Hypothalamus (tissue), 51 donors: ENCODE results near the gene ROR2.
"Not testable (repeated sequence)": the region's sequence is repeated elsewhere in the genome, so short reads cannot be mapped to it uniquely, and the experiment has no call there.

Experiments used
- DNase-seq, 51 donors: peaks; one replicate each; lab custom pipeline; 2025; lab: John Stamatoyannopoulos, UW

The ROR2 gene

DNA sequence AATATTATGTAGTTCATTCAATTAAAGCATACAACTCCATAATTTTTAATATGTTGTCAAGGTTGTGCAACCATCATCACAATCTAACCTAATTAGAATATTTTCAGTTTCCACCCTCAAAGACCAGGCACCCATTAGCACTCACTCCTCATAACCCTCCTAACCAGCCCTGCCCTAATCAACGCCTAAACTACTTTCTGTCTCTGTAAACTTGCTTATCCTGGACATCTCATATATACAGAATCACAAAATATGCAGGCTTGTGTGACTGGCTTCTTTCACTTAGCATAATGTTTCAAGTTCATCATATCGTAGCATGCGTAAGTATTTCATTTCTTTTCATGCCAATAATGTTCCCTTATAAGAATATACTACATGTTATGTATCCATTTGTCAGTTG is 391.6 kb downstream of the ROR2 start:
- DNase-seq, result no peak

GRCh38 chr9:91557327-91557726 is 392.7 kb downstream of the ROR2 start:
- no peak for DNase-seq

GRCh38 chr9:91555132-91555531 is 394.9 kb downstream of the ROR2 start:
- DNase-seq, result no peak

GRCh38 chr9:91549177-91549576 is 400.9 kb downstream of the ROR2 start:
- DNase-seq, result no peak

GRCh38 chr9:91547081-91547480 is 402.9 kb downstream of the ROR2 start:
- no peak for DNase-seq

GRCh38 chr9:91546574-91546973 is 403.5 kb downstream of the ROR2 start:
- DNase-seq, result no peak

- DNase-seq, result no peak
Observed at GRCh38 chr9:91541734-91542133, 408.3 kb downstream of the ROR2 start.

DNA sequence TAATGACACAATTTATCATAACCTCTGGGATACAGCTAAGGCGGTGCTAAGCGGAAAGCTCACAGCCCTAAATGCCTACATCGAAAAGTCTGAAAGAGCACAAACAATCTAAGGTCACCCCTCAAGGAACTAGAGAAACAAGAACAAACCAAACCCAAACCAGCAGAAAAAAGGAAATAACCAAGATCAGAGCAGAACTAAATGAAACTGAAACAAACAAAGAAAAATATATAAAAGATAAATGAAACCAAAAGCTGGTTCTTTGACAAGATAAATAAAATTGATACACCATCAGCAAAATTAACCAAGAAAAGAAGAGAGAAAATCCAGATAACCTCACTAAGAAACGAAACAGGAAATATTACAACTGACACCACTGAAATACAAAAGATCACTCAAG is 409.5 kb downstream of the ROR2 start:
- DNase-seq, result not testable (repeated sequence)

DNA sequence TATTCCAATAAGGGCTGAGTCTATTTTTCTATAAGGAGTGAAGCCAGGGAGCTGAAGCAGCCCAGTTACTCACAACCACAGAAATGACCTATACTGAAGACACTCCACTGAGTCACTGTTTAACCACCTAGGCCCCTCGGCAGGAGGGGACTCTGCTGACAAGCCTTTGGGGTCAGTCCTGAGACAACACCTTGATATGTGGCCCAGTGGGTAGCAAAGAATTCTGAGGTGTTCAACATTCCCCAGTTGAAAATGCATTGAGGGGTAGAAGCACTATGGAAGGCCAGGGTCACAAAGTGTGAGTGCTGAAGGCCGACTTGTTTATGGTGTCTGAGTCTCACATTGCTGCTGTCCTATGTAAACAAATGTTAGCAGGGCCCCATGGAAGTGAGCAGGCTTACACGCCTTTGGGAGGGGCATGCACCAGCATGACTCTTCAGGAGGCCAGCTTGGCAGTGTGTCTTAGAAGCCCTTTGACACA is 413.8 kb downstream of the ROR2 start:
- DNase-seq, result no peak

- DNase-seq, result no peak
Observed at GRCh38 chr9:91534374-91534773, 415.7 kb downstream of the ROR2 start.

DNA sequence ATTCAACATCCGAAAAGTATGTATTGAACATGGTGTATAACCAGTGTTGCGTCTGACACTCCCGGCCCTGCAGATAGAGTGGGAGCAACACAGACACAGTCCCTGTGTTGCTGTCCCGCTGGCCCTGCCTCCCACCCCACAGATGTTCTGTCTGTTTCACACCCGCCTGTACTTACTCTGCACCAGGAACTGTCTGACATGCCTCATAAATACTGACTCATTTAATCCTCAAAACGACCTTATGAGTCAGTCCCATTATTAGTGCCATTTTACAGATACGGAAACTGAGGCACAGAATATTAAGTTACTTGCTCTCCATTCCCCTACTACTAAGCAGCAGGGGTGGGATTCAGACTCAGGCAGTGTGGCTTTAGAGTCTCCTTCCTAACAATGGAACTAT is 416.6 kb downstream of the ROR2 start:
- DNase-seq, result no peak

DNA sequence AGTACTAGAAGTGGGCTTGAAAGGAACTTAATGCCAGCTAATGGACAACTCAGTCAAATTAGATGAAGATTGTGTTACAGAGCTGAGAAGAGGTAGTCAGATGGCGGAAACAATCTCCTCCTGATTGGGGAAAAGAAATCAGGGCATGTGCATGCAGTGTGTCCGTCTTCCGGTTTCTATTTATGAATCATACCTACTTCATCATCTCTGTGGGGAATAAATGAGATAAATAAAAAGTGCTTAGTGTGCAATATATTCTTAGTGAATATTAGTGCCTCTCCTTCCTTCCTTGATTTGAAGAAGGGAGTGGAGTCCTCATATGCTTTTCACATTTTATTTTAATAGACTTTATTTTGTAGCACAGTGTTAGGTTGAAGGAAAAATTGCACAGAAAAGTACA is 417.7 kb downstream of the ROR2 start:
- DNase-seq, result no peak

DNA sequence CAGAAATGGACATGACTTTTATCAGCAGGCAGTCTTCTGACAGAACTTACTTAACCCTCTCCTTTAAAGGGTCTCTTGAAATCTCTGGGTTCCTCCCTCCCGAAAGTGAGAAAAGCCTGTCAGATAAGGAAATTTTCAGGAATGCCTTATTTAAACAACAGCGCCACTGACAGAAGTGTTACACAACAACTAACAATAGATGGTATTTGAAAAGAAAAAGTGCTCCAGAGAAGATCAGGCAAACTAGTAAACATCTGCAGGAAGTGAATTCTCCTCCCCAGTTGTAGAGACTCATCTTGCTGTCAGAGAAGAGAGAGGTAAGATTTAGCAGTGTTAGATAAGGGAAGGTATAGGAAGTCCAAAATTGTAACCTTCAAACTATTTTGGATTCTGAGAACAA is 419.2 kb downstream of the ROR2 start:
- no peak for DNase-seq

GRCh38 chr9:91522481-91522880 is 427.5 kb downstream of the ROR2 start:
- no peak for DNase-seq

DNA sequence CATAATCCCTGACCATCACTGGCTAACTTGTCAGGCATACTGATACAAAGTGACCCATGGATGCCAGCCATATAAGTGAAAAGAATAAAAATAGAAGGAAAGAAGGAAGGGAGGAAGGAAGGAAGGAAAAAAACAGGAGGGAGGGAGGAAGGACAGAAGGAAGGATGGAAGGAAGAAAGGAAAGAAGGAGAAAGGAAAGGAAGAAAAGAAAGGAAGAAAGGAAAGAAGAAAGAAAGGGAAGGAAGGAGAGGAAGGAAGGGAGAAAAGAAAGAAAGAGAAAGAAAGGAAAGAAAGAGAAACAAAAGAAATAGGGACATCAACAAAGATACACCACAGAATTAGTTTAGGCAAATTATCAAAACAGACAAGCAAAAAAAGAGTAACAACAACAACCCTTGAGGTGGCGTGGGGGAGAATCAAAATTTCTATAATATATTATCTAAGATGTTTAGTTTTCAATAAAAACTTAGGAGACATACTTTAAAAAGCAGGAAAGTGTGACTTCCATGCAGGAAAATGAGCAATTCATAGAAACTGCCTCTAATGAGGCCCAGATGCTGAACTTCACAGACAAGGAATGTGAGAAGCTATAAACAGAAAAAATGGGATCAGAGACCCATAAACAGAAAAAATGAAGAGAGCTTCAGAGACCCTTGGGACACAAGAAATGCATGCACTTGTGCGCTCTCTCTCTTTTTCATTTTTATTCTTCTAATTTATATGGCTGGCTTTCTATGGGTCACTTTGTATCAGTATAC is 430.3 kb downstream of the ROR2 start:
- no peak for DNase-seq

DNA sequence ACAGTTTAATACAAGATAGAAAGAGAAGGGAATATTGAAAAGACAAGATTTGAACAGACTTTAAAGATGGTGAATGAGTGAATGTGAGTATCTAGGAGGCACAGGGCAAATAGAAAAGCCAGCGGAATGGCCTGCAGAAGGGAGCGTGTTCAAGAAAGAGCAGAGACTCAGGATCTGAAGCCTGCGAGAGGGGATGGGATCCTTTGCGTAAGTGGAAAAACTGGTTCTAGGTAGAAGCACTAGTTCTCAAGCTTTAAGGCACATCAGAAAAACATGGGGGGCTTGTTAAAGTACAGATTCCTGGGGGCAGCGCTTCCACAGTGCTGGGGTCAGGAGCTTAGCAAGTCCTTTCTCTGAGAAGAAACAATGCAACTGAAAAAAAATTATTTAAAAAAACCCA is 431.6 kb downstream of the ROR2 start:
- no peak for DNase-seq

- DNase-seq, result no peak
Observed at GRCh38 chr9:91517801-91518200, 432.2 kb downstream of the ROR2 start.

- DNase-seq, result not testable (repeated sequence)
Observed at GRCh38 chr9:91517332-91517731, 432.7 kb downstream of the ROR2 start.

- no peak for DNase-seq
Observed at GRCh38 chr9:91516777-91517176, 433.3 kb downstream of the ROR2 start.

DNA sequence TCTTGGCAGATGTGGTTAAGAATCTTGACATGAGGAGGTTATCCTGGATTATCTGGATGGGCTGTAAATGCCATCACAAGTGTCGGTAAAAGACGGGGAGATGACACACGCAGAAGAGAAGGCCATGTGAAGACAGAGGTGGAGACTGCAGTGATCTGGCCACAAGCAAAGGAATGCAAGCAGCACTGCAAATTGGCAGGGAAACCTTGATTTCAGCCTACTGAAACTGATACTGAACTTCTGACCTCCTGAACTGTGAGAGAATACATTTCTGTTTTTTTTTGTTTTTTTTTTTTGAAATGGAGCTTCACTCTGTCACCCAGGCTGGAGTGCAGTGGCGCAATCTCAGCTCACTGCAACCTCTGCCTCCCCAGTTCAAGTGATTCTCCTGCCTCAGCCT is 433.9 kb downstream of the ROR2 start:
- DNase-seq, result no peak

DNA sequence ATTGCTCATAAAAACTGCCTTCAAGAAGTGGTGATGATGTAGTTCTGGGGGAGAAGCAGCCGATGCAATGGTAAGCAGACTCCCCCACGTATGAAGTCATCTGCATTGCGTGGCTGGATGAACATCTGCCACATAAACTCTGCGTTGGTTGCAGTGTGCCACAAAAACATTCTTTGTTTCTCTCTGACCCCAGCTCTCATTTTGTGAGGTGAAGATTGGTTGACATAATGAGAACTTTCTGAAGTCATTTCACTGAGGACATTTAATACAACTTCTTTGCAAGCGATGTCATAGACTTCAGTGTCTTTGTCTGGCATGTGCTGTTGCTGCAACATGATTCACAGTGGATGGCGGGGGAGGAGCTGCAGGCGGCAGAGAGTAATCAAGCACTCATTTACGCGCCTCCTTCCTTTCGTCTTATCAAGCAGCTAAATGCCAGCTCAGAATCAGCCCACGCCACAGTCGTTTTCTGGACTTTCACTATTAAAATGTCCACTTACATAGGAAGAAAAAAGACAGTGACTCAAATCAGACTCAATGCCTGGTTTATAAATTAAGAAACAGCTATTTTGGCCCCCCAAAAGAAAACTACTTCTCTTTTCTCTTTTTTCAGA is 434.8 kb downstream of the ROR2 start:
- DNase-seq, result peak in 7 of 51 donors; percentile 0 to 72 (median 33)
